ENCODE results near the gene TMEM270.
"Not testable (repeated sequence)": the region's sequence is repeated elsewhere in the genome, so short reads cannot be mapped to it uniquely, and the experiment has no call there.

Gene TMEM270

GRCh38 chr7:73832806-73833205, 28.2 kb upstream of the TMEM270 start:
- Histone ChIP-seq H3F3A (ENCODE audit: control insufficient read depth, insufficient read depth) (no peaks in the 10 kb centered on the region), H3K36me3 (ENCODE audit: control insufficient read depth, low read length) (no peaks in the 10 kb centered on the region), H3K9me2 (replicated peaks; ENCODE audit: control insufficient read depth, low read length) (no peaks in the 10 kb centered on the region), H3K4me3 (ENCODE audit: low read length) (no peak overlapping the region), H3K4me2 (ENCODE audit: low read length) (no peak overlapping the region), H4K20me1 (ENCODE audit: control insufficient read depth, insufficient read depth, low read depth, low read length) (no peaks in the 10 kb centered on the region), H3K4me1 (ENCODE audit: control insufficient read depth, low read length) (peaks cover 13% of the 10 kb centered on the region), H3K27ac (ENCODE audit: low read depth, low read length) (no peak overlapping the region), H3K9me3 (ENCODE audit: control insufficient read depth, insufficient read depth, low read length) (no peaks in the 10 kb centered on the region), H3K27me3 (ENCODE audit: control insufficient read depth, low read length) (no peaks in the 10 kb centered on the region), H3K79me2 (ENCODE audit: control insufficient read depth, low read length) (no peaks in the 10 kb centered on the region)
- TF ChIP-seq CTCF (IDR thresholded peaks at IDR 0.05; ENCODE audit: low read depth, low read length, poor library complexity, severe bottlenecking), result no peak
- TF ChIP-seq EZH2phosphoT487 (IDR thresholded peaks at IDR 0.05; ENCODE audit: borderline replicate concordance, low read length), result no peak

GRCh38 chr7:73833251-73833919, 27.6 kb upstream of the TMEM270 start:
- no peaks in the 10 kb centered on the region for H3K9me2 ChIP-seq (replicated peaks; ENCODE audit: control insufficient read depth, low read length)
- no peaks in the 10 kb centered on the region for H3K36me3 ChIP-seq (ENCODE audit: control insufficient read depth, low read length)
- H3K4me3 ChIP-seq (ENCODE audit: low read length), result no peak overlapping the region
- H3K27ac ChIP-seq (ENCODE audit: low read depth, low read length), result no peak overlapping the region
- no peaks in the 10 kb centered on the region for H3K27me3 ChIP-seq (ENCODE audit: control insufficient read depth, low read length)
- no peak overlapping the region for H3K4me2 ChIP-seq (ENCODE audit: low read length)
- H4K20me1 ChIP-seq (ENCODE audit: control insufficient read depth, insufficient read depth, low read depth, low read length), result no peaks in the 10 kb centered on the region
- H3K79me2 ChIP-seq (ENCODE audit: control insufficient read depth, low read length), result no peaks in the 10 kb centered on the region
- no peaks in the 10 kb centered on the region for H3F3A ChIP-seq (ENCODE audit: control insufficient read depth, insufficient read depth)
- H3K4me1 ChIP-seq (ENCODE audit: control insufficient read depth, low read length), result peaks cover 8% of the 10 kb centered on the region
- H3K9me3 ChIP-seq (ENCODE audit: control insufficient read depth, insufficient read depth, low read length), result no peaks in the 10 kb centered on the region
- TF ChIP-seq CTCF (IDR thresholded peaks at IDR 0.05; ENCODE audit: low read depth, low read length, poor library complexity, severe bottlenecking) (no peak), EZH2phosphoT487 (IDR thresholded peaks at IDR 0.05; ENCODE audit: borderline replicate concordance, low read length) (no peak)

DNA sequence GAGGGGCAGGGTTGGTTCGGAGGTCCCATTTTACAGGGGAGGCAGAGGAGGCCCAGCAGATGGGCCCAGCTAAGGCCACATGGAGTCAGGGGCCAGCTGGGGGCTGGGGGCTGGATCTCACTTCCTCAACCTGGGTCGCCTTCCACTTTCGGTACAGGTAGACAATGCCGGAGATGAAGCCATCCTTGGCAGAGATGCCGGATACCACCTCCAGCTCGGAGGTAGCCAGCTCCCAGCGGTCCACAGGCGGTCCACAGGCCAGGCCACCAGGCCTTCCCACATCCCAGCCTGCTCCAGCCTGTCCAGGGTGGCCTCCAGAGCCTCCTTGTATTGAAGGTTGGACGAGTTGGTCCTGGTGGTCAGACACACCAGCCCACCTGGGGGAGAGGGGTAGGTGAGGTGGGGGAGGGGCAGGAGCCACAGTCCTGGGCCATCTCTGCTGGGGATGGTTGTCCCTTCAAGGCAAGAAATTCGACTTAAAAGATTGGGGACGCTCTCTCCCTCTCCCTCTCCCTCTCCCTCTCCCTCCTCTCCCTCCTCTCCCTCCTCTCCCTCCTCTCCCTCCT, 26.2 kb upstream of the TMEM270 start:
- Histone ChIP-seq H3K27ac (ENCODE audit: low read depth, low read length) (no peak overlapping the region), H3K9me3 (ENCODE audit: control insufficient read depth, insufficient read depth, low read length) (no peaks in the 10 kb centered on the region), H3K36me3 (ENCODE audit: control insufficient read depth, low read length) (no peaks in the 10 kb centered on the region), H3K27me3 (ENCODE audit: control insufficient read depth, low read length) (no peaks in the 10 kb centered on the region), H3K79me2 (ENCODE audit: control insufficient read depth, low read length) (no peaks in the 10 kb centered on the region), H3K4me2 (ENCODE audit: low read length) (no peak overlapping the region), H3K9me2 (replicated peaks; ENCODE audit: control insufficient read depth, low read length) (no peaks in the 10 kb centered on the region), H4K20me1 (ENCODE audit: control insufficient read depth, insufficient read depth, low read depth, low read length) (no peaks in the 10 kb centered on the region), H3K4me1 (ENCODE audit: control insufficient read depth, low read length) (no peaks in the 10 kb centered on the region), H3K4me3 (ENCODE audit: low read length) (no peak overlapping the region), H3F3A (ENCODE audit: control insufficient read depth, insufficient read depth) (no peaks in the 10 kb centered on the region)
- TF ChIP-seq CTCF (IDR thresholded peaks at IDR 0.05; ENCODE audit: low read depth, low read length, poor library complexity, severe bottlenecking) (no peak), EZH2phosphoT487 (IDR thresholded peaks at IDR 0.05; ENCODE audit: borderline replicate concordance, low read length) (no peak)

DNA sequence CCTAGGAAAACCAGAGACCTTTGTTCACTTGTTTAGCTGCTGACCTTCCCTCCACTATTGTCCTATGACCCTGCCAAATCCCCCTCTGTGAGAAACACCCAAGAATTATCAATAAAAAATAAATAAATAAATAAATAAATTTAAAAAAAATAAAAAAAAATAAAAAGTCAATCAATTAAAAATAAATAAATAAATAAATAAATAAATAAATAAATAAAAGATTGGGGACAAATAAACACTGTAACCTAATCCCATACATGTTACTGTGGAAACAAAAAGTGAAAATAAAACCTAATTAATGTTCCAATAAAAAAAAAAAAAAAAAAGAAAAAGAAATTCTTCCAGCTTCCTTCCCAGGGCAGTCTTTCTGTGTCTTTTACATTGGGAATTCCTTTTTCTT, 23.8 kb upstream of the TMEM270 start:
- H3K36me3 ChIP-seq (ENCODE audit: control insufficient read depth, low read length); H3K4me2 ChIP-seq (ENCODE audit: low read length); H3K79me2 ChIP-seq (ENCODE audit: control insufficient read depth, low read length); H3K4me3 ChIP-seq (ENCODE audit: low read length); H3K9me2 ChIP-seq (replicated peaks; ENCODE audit: control insufficient read depth, low read length); H4K20me1 ChIP-seq (ENCODE audit: control insufficient read depth, insufficient read depth, low read depth, low read length); H3K9me3 ChIP-seq (ENCODE audit: control insufficient read depth, insufficient read depth, low read length); H3K4me1 ChIP-seq (ENCODE audit: control insufficient read depth, low read length); H3K27ac ChIP-seq (ENCODE audit: low read depth, low read length); H3F3A ChIP-seq (ENCODE audit: control insufficient read depth, insufficient read depth); H3K27me3 ChIP-seq (ENCODE audit: control insufficient read depth, low read length): not testable (repeated sequence)

Data from DOHH2 (cell line).